ENCODE data around the gene VGLL4.

Gene VGLL4

DNA sequence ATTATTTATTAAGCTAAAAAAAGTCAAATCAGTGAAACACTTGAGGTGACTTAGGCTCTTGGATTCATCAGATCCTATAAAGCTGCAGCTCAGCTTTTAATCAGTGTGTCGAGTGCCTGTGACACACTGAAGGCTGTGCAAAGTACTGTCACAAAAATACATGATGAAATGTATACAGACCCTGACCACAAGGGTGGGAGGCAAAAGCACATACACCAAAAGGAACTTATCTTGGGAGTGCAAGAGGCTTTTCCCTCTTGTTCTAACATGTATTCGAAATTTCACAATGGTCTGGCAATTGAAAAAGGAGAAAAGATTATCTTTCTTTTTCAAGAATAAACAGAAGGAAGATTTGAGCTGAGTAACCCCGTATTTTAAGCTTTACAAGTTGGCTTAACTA, 35.9 kb downstream of the VGLL4 start:
- Histone ChIP-seq H3K79me2 (ENCODE audit: insufficient read depth, low read length) (peaks cover 88% of the 10 kb centered on the region), H3K36me3 (ENCODE audit: low read length) (no peaks in the 10 kb centered on the region), H3K4me3 (ENCODE audit: insufficient read depth, low read length, poor library complexity, severe bottlenecking) (no peak overlapping the region), H3K9me3 (ENCODE audit: insufficient read depth, low read length) (no peaks in the 10 kb centered on the region), H3K4me2 (ENCODE audit: low read depth, low read length, poor library complexity, severe bottlenecking) (peak overlapping the region; percentile 53), H3K9ac (ENCODE audit: low read length) (peak overlapping the region; percentile 35), H3F3A (ENCODE audit: insufficient read depth) (peaks cover 34% of the 10 kb centered on the region), H3K9me2 (replicated peaks; ENCODE audit: insufficient read depth, low read length) (no peaks in the 10 kb centered on the region), H4K20me1 (ENCODE audit: low read depth, low read length) (no peaks in the 10 kb centered on the region), H3K27ac (ENCODE audit: low read depth, low read length) (peak overlapping the region; percentile 74), H3K27me3 (ENCODE audit: low read length) (no peaks in the 10 kb centered on the region), H2AFZ (ENCODE audit: low read depth, low read length, severe bottlenecking) (no peak overlapping the region)
- TF ChIP-seq, protein P1, sequence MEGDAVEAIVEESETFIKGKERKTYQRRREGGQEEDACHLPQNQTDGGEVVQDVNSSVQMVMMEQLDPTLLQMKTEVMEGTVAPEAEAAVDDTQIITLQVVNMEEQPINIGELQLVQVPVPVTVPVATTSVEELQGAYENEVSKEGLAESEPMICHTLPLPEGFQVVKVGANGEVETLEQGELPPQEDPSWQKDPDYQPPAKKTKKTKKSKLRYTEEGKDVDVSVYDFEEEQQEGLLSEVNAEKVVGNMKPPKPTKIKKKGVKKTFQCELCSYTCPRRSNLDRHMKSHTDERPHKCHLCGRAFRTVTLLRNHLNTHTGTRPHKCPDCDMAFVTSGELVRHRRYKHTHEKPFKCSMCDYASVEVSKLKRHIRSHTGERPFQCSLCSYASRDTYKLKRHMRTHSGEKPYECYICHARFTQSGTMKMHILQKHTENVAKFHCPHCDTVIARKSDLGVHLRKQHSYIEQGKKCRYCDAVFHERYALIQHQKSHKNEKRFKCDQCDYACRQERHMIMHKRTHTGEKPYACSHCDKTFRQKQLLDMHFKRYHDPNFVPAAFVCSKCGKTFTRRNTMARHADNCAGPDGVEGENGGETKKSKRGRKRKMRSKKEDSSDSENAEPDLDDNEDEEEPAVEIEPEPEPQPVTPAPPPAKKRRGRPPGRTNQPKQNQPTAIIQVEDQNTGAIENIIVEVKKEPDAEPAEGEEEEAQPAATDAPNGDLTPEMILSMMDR (IDR thresholded peaks at IDR 0.05; ENCODE audit: insufficient read depth, low read length, poor library complexity, severe bottlenecking): no peak
- no peak for TF ChIP-seq EZH2phosphoT487 (conservative IDR thresholded peaks at IDR 0.05; ENCODE audit: low read length)

DNA sequence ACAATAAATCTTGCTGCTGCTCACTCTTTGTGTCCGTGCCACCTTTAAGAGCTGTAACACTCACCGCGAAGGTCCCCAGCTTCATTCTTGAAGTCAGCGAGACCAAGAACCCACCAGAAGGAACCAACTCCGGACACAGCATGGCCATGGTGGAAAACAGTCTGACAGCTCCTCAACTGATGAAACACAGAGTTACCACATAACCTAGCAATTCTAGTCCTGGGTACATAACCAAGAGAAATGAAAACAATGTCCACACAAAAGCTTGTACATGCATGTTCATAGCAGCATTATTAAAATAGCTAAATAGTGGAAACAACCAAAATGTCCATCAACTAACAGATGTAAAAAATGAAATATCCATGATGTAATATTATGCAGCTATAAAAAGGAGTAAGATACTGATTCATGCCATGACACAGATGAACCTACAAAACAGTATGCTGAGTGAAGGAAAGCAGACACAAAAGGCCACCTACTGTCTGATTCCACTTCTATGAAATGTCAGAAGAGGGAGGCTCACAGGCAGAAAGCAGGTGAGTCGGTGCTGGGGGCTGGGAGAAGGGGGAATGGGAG, 36.8 kb downstream of the VGLL4 start:
- H3K9me3 ChIP-seq (ENCODE audit: insufficient read depth, low read length): no peaks in the 10 kb centered on the region
- peak overlapping the region; percentile 53 for H3K4me2 ChIP-seq (ENCODE audit: low read depth, low read length, poor library complexity, severe bottlenecking)
- peaks cover 43% of the 10 kb centered on the region for H3F3A ChIP-seq (ENCODE audit: insufficient read depth)
- 0 out of 2 replicates have a peak overlapping the region, but pooled peaks have one; percentile 35 for H3K9ac ChIP-seq (ENCODE audit: low read length)
- no peak overlapping the region for H2AFZ ChIP-seq (ENCODE audit: low read depth, low read length, severe bottlenecking)
- no peaks in the 10 kb centered on the region for H3K27me3 ChIP-seq (ENCODE audit: low read length)
- no peak for TF ChIP-seq EZH2phosphoT487 (conservative IDR thresholded peaks at IDR 0.05; ENCODE audit: low read length)
- H3K36me3 ChIP-seq (ENCODE audit: low read length): no peaks in the 10 kb centered on the region
- H4K20me1 ChIP-seq (ENCODE audit: low read depth, low read length): no peaks in the 10 kb centered on the region
- peak overlapping the region; percentile 74 for H3K27ac ChIP-seq (ENCODE audit: low read depth, low read length)
- H3K79me2 ChIP-seq (ENCODE audit: insufficient read depth, low read length): peaks cover 88% of the 10 kb centered on the region
- no peaks in the 10 kb centered on the region for H3K9me2 ChIP-seq (replicated peaks; ENCODE audit: insufficient read depth, low read length)
- no peak overlapping the region for H3K4me3 ChIP-seq (ENCODE audit: insufficient read depth, low read length, poor library complexity, severe bottlenecking)

DNA sequence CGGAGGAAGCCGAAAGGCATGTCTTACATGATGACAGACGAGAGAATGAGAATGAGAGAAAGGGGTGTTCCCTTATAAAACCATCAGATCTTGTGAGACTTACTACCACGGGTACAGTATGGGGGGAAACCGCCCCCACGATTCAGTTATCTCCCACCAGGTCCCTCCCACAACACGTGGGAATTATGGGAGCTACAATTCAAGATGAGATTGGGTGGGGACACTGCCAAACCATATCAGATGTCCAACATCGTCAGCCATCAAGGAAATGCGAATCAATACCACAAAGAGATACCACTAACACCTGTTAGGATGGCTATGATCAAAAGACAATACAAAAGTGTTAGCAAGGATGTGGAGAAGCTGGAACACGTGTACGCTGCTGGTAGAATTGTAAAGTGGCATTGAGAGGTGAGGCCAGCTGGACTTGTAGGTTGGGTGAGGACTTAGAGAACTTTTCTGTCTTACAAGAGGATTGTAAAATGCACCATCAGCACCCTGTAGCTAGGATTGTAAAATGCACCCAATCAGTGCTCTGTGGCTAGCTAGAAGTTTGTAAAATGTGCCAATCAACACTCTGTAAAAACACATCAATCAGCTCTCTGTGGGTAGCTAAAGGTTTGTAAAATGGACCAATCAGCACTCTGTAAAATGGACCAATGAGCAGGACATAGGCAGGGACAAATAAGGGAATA, 37.5 kb downstream of the VGLL4 start:
- Histone ChIP-seq H3K9me3 (ENCODE audit: insufficient read depth, low read length) (no peaks in the 10 kb centered on the region), H3K4me3 (ENCODE audit: insufficient read depth, low read length, poor library complexity, severe bottlenecking) (no peak overlapping the region), H3K4me2 (ENCODE audit: low read depth, low read length, poor library complexity, severe bottlenecking) (no peak overlapping the region), H3K9me2 (replicated peaks; ENCODE audit: insufficient read depth, low read length) (no peaks in the 10 kb centered on the region), H3K79me2 (ENCODE audit: insufficient read depth, low read length) (peaks cover 81% of the 10 kb centered on the region), H3F3A (ENCODE audit: insufficient read depth) (peaks cover 47% of the 10 kb centered on the region), H3K27me3 (ENCODE audit: low read length) (no peaks in the 10 kb centered on the region), H2AFZ (ENCODE audit: low read depth, low read length, severe bottlenecking) (no peak overlapping the region), H3K27ac (ENCODE audit: low read depth, low read length) (peak overlapping the region; percentile 74), H3K36me3 (ENCODE audit: low read length) (no peaks in the 10 kb centered on the region), H4K20me1 (ENCODE audit: low read depth, low read length) (no peaks in the 10 kb centered on the region), H3K9ac (ENCODE audit: low read length) (no peak overlapping the region)
- no peak for TF ChIP-seq EZH2phosphoT487 (conservative IDR thresholded peaks at IDR 0.05; ENCODE audit: low read length)
- TF ChIP-seq, protein P1 (IDR thresholded peaks at IDR 0.05; ENCODE audit: insufficient read depth, low read length, poor library complexity, severe bottlenecking): no peak

DNA sequence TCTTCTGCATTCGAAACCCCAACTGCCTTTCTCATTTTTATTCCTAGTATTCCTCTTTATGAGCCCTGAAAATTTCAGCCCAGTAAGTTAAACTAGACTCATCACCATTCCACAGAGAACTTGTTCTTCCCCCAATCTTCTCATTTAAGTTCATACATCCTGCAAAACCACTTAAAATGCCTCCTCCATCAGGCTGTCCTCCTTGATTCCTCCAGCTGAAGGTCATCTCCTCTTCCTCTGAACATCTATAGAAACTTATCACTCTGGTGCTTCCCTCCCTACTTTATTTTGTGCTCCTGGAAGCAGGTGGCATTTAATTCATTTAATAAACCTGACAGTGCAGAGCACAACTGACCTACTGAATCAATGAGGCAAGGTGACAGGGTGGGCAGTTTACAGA, 38.3 kb downstream of the VGLL4 start:
- H3K4me2 ChIP-seq (ENCODE audit: low read depth, low read length, poor library complexity, severe bottlenecking): peak overlapping the region; percentile 19
- H3K36me3 ChIP-seq (ENCODE audit: low read length): no peaks in the 10 kb centered on the region
- peaks cover 56% of the 10 kb centered on the region for H3F3A ChIP-seq (ENCODE audit: insufficient read depth)
- no peak overlapping the region for H2AFZ ChIP-seq (ENCODE audit: low read depth, low read length, severe bottlenecking)
- peak overlapping the region; percentile 74 for H3K27ac ChIP-seq (ENCODE audit: low read depth, low read length)
- H3K9me3 ChIP-seq (ENCODE audit: insufficient read depth, low read length): no peaks in the 10 kb centered on the region
- H3K9me2 ChIP-seq (replicated peaks; ENCODE audit: insufficient read depth, low read length): no peaks in the 10 kb centered on the region
- no peaks in the 10 kb centered on the region for H3K27me3 ChIP-seq (ENCODE audit: low read length)
- no peaks in the 10 kb centered on the region for H4K20me1 ChIP-seq (ENCODE audit: low read depth, low read length)
- H3K4me3 ChIP-seq (ENCODE audit: insufficient read depth, low read length, poor library complexity, severe bottlenecking): no peak overlapping the region
- no peak for TF ChIP-seq EZH2phosphoT487 (conservative IDR thresholded peaks at IDR 0.05; ENCODE audit: low read length)
- TF ChIP-seq, protein P1 (IDR thresholded peaks at IDR 0.05; ENCODE audit: insufficient read depth, low read length, poor library complexity, severe bottlenecking): no peak
- H3K9ac ChIP-seq (ENCODE audit: low read length): no peak overlapping the region
- H3K79me2 ChIP-seq (ENCODE audit: insufficient read depth, low read length): peaks cover 80% of the 10 kb centered on the region
